MCF 10A (cell line): ENCODE data around the gene CCNH. TPM values are rescaled to one million over a fixed set of nuclear protein-coding genes. Genes with fewer than 3 reads are reported as not detected.

Experiments
- BruUV-seq: library from RNA; stranded (reverse); fragments of 400-500 nt; replicated peaks from 2 replicates; lab custom pipeline; 2021; lab: Mats Ljungman, UMichigan
- CTCF ChIA-PET: fragments of 300-600 bp; sonication (Branson Sonifier 250); formaldehyde crosslinking; extraction: SDS; loops from one replicate; lab custom pipeline; 2021; ENCODE audit warnings: antibody characterized with exemption, inconsistent platforms; lab: Yijun Ruan, JAX
- POLR2A ChIA-PET: fragments of 300-600, 350-650 bp; sonication (Branson Sonifier 250); formaldehyde crosslinking; extraction: SDS; loops from one replicate; lab custom pipeline; 2020; ENCODE audit warnings: antibody characterized with exemption, inconsistent platforms; lab: Yijun Ruan, JAX
- DNase-seq: peaks from one replicate; pipeline ENCODE4 v3.0.0-alpha.2; 2018; ENCODE audit not compliant: unreplicated experiment
- H3K27ac Mint-ChIP-seq: one replicate; pipeline ENCODE4 v1.8.0; 2022; ENCODE audit warnings: mild to moderate bottlenecking, low read depth, mixed read lengths; ENCODE audit not compliant: unreplicated experiment
- H3K27me3 Mint-ChIP-seq: one replicate; pipeline ENCODE4 v1.8.0; 2022; ENCODE audit warnings: mixed read lengths; ENCODE audit not compliant: insufficient read depth, unreplicated experiment
- H3K36me3 Mint-ChIP-seq: one replicate; pipeline ENCODE4 v1.8.0; 2022; ENCODE audit warnings: mild to moderate bottlenecking, moderate library complexity, mixed read lengths; ENCODE audit not compliant: insufficient read depth, unreplicated experiment
- H3K4me1 Mint-ChIP-seq: one replicate; pipeline ENCODE4 v1.8.0; 2022; ENCODE audit warnings: mixed read lengths; ENCODE audit not compliant: insufficient read depth, unreplicated experiment
- H3K4me3 Mint-ChIP-seq: one replicate; pipeline ENCODE4 v1.8.0; 2022; ENCODE audit warnings: mild to moderate bottlenecking, moderate library complexity, mixed read lengths; ENCODE audit not compliant: unreplicated experiment
- H3K9me3 Mint-ChIP-seq: one replicate; pipeline ENCODE4 v1.8.0; 2022; ENCODE audit warnings: mixed read lengths; ENCODE audit not compliant: unreplicated experiment
- CTCF ChIP-seq: fragments of 200-600 bp; IDR thresholded peaks from one replicate; pipeline ENCODE4 v1.8.0; 2022; ENCODE audit warnings: antibody characterized with exemption, mild to moderate bottlenecking; ENCODE audit not compliant: unreplicated experiment
- intact Hi-C: fragments of 100-400 bp; cut with micrococcal nuclease; formaldehyde crosslinking; loops from 2 replicates; pipeline ENCODE4 v1.14.1; 2022
- total RNA-seq: library from RNA; stranded (reverse); gene quantifications from 2 replicates; pipeline ENCODE4 v1.2.3, GENCODE V29; 2022

The CCNH gene
- total RNA-seq, 1 experiment from 2014 or later = 51.5 TPM

GRCh38 chr5:87385802-87386201, 26.9 kb downstream of the CCNH start:
- Mint-ChIP-seq H3K9me3 (no peaks in the 10 kb centered on the region), H3K4me3 (no peak overlapping the region), H3K27me3 (no peaks in the 10 kb centered on the region), H3K36me3 (peaks cover 65% of the 10 kb centered on the region), H3K27ac (no peak overlapping the region), H3K4me1 (peaks cover 4% of the 10 kb centered on the region)
- POLR2A ChIA-PET = interaction anchor here (0.5 kb wide), 1 partner anchor 63 kb away, joined by 3 read pairs; no protein-coding TSS in a partner anchor
- DNase-seq = no peak
- TF ChIP-seq CTCF = no peak
- no TSS peak for BruUV-seq
- CTCF ChIA-PET = interaction anchor here (1.0 kb wide), 1 partner anchor 13 kb away, joined by 3 read pairs; no protein-coding TSS in a partner anchor
- intact Hi-C loops = no loop called here

GRCh38 chr5:87383216-87383615, 29.5 kb downstream of the CCNH start:
- Mint-ChIP-seq H3K27me3 (no peaks in the 10 kb centered on the region), H3K4me1 (peaks cover 4% of the 10 kb centered on the region), H3K36me3 (peaks cover 60% of the 10 kb centered on the region), H3K27ac (no peak overlapping the region), H3K9me3 (no peaks in the 10 kb centered on the region), H3K4me3 (no peak overlapping the region)
- intact Hi-C loops = no loop called here
- TF ChIP-seq CTCF = no peak
- ChIA-PET CTCF (no interaction called here), POLR2A (interaction anchor here (0.6 kb wide), 1 partner anchor 122 kb away, joined by 3 read pairs; no protein-coding TSS in a partner anchor)
- DNase-seq = no peak
- BruUV-seq = no TSS peak

GRCh38 chr5:87382224-87382623, 30.5 kb downstream of the CCNH start:
- no peak overlapping the region for H3K27ac Mint-ChIP-seq
- peaks cover 4% of the 10 kb centered on the region for H3K4me1 Mint-ChIP-seq
- CTCF ChIA-PET = interaction anchor here (1.1 kb wide), 1 partner anchor 10 kb away, joined by 3 read pairs; no protein-coding TSS in a partner anchor
- H3K9me3 Mint-ChIP-seq = no peaks in the 10 kb centered on the region
- H3K36me3 Mint-ChIP-seq = peaks cover 58% of the 10 kb centered on the region
- POLR2A ChIA-PET = interaction anchor here (0.7 kb wide), 1 partner anchor 15 kb away, joined by 3 read pairs; no protein-coding TSS in a partner anchor
- intact Hi-C loops = no loop called here
- no peak overlapping the region for H3K4me3 Mint-ChIP-seq
- no TSS peak for BruUV-seq
- no peak for TF ChIP-seq CTCF
- no peaks in the 10 kb centered on the region for H3K27me3 Mint-ChIP-seq
- DNase-seq = no peak

- H3K4me3 Mint-ChIP-seq = no peak overlapping the region
- peaks cover 80% of the 10 kb centered on the region for H3K36me3 Mint-ChIP-seq
- no TSS peak for BruUV-seq
- TF ChIP-seq CTCF = no peak
- no peaks in the 10 kb centered on the region for H3K9me3 Mint-ChIP-seq
- ChIA-PET CTCF (interaction anchor here (0.6 to 1.3 kb wide), 3 partner anchors 10 to 43 kb away, joined by 3 to 4 read pairs (median 3); no protein-coding TSS in a partner anchor), POLR2A (no interaction called here)
- no peak for DNase-seq
- H3K4me1 Mint-ChIP-seq = no peaks in the 10 kb centered on the region
- intact Hi-C loops = no loop called here
- no peaks in the 10 kb centered on the region for H3K27me3 Mint-ChIP-seq
- H3K27ac Mint-ChIP-seq = no peak overlapping the region
Measured at GRCh38 chr5:87372705-87373104, 40.0 kb downstream of the CCNH start.
